ENCODE results near the gene GALNT6. TPM values are rescaled to one million over a fixed set of nuclear protein-coding genes. Genes with fewer than 3 reads are reported as not detected.

GALNT6 gene
- total and polyA plus RNA-seq, 2 of the 13 experiments (the other 11 are each of a cell fraction or from before 2014, with no cell fraction given): 1.0 to 1.1 TPM

- no peak for TF ChIP-seq AKNA (CRISPR knock-in tag; IDR thresholded peaks at IDR 0.05; ENCODE audit: borderline replicate concordance)
Observed at GRCh38 chr12:51322452-51322851, 68.8 kb downstream of the GALNT6 start (continued).

DNA sequence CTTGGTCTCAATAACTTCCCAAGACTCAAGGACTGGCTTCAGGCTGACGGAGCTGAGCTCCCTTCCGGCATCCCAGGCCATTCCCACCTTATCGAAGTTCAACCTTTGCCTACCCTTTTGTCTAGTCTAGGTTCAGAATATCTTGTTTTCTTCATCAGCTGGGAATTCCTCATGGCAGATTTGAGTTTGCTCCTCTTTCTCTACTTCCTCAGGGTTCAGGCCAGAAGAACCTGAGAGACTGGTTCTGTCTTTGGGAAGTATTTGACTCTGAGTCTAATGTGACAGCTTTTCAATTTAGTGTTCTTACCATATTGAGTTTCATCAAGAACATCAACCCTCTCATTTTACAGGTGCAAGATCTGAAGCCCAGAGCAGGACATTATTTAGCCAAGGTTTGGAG is 69.3 kb downstream of the GALNT6 start:
- DNase-seq (ENCODE audit: low spot score) (no peak), ATAC-seq (no peak), FAIRE-seq (no peak)
- Histone ChIP-seq H3K4me2 (ENCODE audit: low read depth, low read length) (no peak overlapping the region), H3K4me1 (ENCODE audit: insufficient read depth, low read length) (peaks cover 4% of the 10 kb centered on the region; the same call in 1 of the 2 replicates), H3K27ac (ENCODE audit: extremely low read length, insufficient read depth, low read length) (no peak overlapping the region), H2AFZ (ENCODE audit: low read length) (no peak overlapping the region), H3K36me3 (replicated peaks in 1 of 2; ENCODE audit: control insufficient read depth in 1 of 2, insufficient read depth in 2 of 2, low read length in 2 of 2) (no peaks in the 10 kb centered on the region), H3K9me3 (ENCODE audit: low read length) (no peaks in the 10 kb centered on the region), H3K79me2 (ENCODE audit: insufficient read depth, low read length) (no peaks in the 10 kb centered on the region), H3K9ac (ENCODE audit: insufficient read depth, low read depth, low read length) (no peak overlapping the region), H4K20me1 (ENCODE audit: insufficient read depth, low read length) (no peaks in the 10 kb centered on the region), H3K27me3 (ENCODE audit: control insufficient read depth in 1 of 2, insufficient read depth in 2 of 2, low read length in 2 of 2) (0 out of 5 replicates have a peak, but pooled peaks cover 0 to 5% of the 10 kb centered on the region in 2 experiments), H3K4me3 (replicated peaks in 1 of 3; ENCODE audit: insufficient read depth in 1 of 3, low read depth in 2 of 3, low read length in 3 of 3) (no peak overlapping the region)
- in situ Hi-C loops (cut with HindIII; ENCODE audit: extremely low pct_ligation_motif_present, low pct_unique_long_range_greater_than_20kb): no loop called here
- ChIA-PET CTCF (ENCODE audit: low intra/inter-chr PET ratio, low total read pairs) (no interaction called here), POLR2A (no interaction called here)
- TF ChIP-seq MIER2 (CRISPR knock-in tag; IDR thresholded peaks at IDR 0.05) (no peak), KLF6 (CRISPR knock-in tag; IDR thresholded peaks at IDR 0.05) (no peak), ELF4 (CRISPR knock-in tag; IDR thresholded peaks at IDR 0.05; ENCODE audit: borderline replicate concordance) (no peak), BRCA1 (CRISPR knock-in tag; IDR thresholded peaks at IDR 0.05) (no peak), ZNF780A (CRISPR knock-in tag; IDR thresholded peaks at IDR 0.05) (no peak), HIVEP1 (CRISPR knock-in tag; IDR thresholded peaks at IDR 0.05) (no peak), HMGA1 (CRISPR knock-in tag; conservative IDR thresholded peaks at IDR 0.05) (no peak), ARNT2 (CRISPR knock-in tag; IDR thresholded peaks at IDR 0.05; ENCODE audit: low read depth) (no peak), ERF (CRISPR knock-in tag; IDR thresholded peaks at IDR 0.05) (no peak), POGK (CRISPR knock-in tag; conservative IDR thresholded peaks at IDR 0.05) (no peak), PCBP1 (IDR thresholded peaks at IDR 0.05; ENCODE audit: borderline replicate concordance, low read depth, low read length) (no peak), KLF16 (CRISPR knock-in tag; IDR thresholded peaks at IDR 0.05) (no peak), ZNF546 (CRISPR knock-in tag; conservative IDR thresholded peaks at IDR 0.05) (no peak)
- TF ChIP-seq, protein P1, sequence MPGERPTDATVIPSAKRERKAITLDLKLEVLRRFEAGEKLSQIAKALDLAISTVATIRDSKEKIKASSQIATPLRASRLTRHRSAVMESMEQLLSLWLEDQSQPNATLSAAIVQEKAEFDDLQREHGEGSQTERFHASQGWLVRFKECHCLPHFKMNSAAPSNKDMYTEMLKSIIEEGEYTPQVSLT (CRISPR knock-in tag; IDR thresholded peaks at IDR 0.05; ENCODE audit: borderline replicate concordance, low read depth): no peak
- BruUV-seq (replicated peaks): no TSS peak
- intact Hi-C loops (cut with micrococcal nuclease; ENCODE audit: unreplicated experiment): no loop called here
- 43% methylated on average over 2 of the region's 3 CpGs for WGBS (ENCODE audit: low lambda C conversion rate)

Data from HepG2 (cell line).